ENCODE measurements around the gene KMT2B.

The KMT2B gene

DNA sequence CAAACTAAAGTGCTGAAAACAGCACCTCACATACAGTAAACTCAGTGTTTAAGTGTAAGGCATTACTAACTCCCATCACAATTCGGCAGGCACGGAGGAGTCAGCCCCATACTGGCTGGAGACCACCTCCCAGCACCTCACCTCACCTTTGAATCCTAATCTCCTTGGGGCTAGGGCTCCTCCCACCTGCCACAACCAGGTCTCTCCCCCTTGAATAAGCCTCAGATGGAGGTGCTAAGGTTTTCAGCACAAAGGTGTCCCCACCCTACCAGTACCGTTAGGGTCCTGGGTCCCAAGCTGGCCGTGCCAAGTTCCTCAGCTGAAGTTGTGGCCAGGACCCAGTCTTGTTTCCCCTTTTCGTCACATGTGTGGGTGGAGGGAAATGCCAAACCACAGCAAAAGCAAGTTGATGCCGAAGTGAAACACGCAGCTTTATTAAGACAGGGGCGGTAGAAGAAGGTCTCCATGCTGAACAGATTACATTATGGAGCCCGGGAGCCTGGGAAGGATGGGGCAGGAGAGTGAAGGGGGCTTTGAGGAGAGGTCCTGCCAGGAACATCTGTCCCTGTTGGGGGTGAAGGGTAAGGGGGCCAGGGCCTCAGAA, 24.4 kb downstream of the KMT2B start, which contains the start of gene IGFLR1:
TSS of gene IGFLR1 (minus strand) at position 332 of the 604 bp plus-strand sequence. CDS start 1,272 bp downstream, outside the sequence.
- no peak within 1 kb of the TSS for H3K27ac ChIP-seq (ENCODE audit: low read length)
- peaks cover 9% of the 10 kb centered on the region; the same call in 1 of the 2 replicates for H3K36me3 ChIP-seq (ENCODE audit: control insufficient read depth, insufficient read depth, low read length)
- WGBS (ENCODE audit: insufficient coverage, insufficient read length), result no CpG with 5 or more reads among the region's 9 CpGs
- no peak for DNase-seq (ENCODE audit: low read depth, low spot score)
- H3K4me1 ChIP-seq (ENCODE audit: control insufficient read depth, insufficient read depth, low read length), result peaks cover 2% of the 10 kb centered on the region; the same call in 1 of the 2 replicates
- H3K9me3 ChIP-seq (ENCODE audit: control insufficient read depth, insufficient read depth, low read length), result no peaks in the 10 kb centered on the region
- no peak within 1 kb of the TSS for H3K4me3 ChIP-seq (ENCODE audit: low read length)
- no peaks in the 10 kb centered on the region for H3K27me3 ChIP-seq (ENCODE audit: control insufficient read depth, insufficient read depth, low read length)

DNA sequence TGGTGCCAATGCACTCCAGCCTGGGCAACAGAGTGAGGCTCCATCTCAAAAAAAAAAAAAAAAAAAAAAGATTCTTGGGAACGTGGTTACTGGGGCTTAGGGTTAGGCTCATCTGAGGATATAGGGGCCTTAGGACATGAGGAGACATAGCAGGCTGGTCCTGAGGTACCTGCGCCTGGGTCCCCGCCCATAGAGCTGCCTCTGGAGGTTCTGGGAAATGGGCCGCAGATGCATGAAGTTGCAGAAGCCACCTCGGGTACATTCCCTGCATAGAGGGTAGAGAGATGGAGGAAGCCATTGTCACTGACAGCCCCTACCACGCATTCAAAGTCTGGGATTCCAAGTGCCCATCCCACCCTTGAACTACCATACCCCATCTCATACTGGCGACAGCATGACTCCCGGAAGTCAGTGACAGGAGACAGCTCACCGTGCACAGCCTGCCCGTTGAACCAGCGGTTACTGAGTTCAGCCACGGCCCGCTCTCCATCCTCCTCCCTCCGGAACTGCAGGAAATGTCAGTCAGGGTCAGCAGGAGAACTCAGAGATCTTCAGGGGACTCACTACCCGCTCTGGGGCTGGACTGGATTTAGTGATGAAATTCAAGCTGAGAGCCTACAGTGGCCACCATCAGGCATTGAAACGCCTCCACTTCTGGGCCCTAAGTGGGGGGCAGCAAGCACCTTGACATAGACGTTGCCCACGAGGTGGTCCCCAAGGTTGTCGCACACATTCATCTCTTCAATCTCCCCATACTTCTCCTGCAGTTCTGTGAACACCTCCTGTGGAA, 26.0 kb downstream of the KMT2B start:
- Histone ChIP-seq H3K9me3 (ENCODE audit: control insufficient read depth, insufficient read depth, low read length) (no peaks in the 10 kb centered on the region), H3K4me3 (ENCODE audit: low read length) (peak overlapping the region; percentile 35; the same call in 1 of the 2 replicates), H3K4me1 (ENCODE audit: control insufficient read depth, insufficient read depth, low read length) (peaks cover 2% of the 10 kb centered on the region; the same call in 1 of the 2 replicates), H3K36me3 (ENCODE audit: control insufficient read depth, insufficient read depth, low read length) (no peaks in the 10 kb centered on the region), H3K27ac (ENCODE audit: low read length) (no peak overlapping the region), H3K27me3 (ENCODE audit: control insufficient read depth, insufficient read depth, low read length) (no peaks in the 10 kb centered on the region)
- no peak for DNase-seq (ENCODE audit: low read depth, low spot score)
- no CpG with 5 or more reads among the region's 19 CpGs for WGBS (ENCODE audit: insufficient coverage, insufficient read length)

GRCh38 chr19:35744430-35745327, 26.9 kb downstream of the KMT2B start:
- Histone ChIP-seq H3K4me1 (ENCODE audit: control insufficient read depth, insufficient read depth, low read length) (peaks cover 2% of the 10 kb centered on the region; the same call in 1 of the 2 replicates), H3K36me3 (ENCODE audit: control insufficient read depth, insufficient read depth, low read length) (no peaks in the 10 kb centered on the region), H3K4me3 (ENCODE audit: low read length) (peak overlapping the region; percentile 56; the same call in 1 of the 2 replicates), H3K27me3 (ENCODE audit: control insufficient read depth, insufficient read depth, low read length) (no peaks in the 10 kb centered on the region), H3K27ac (ENCODE audit: low read length) (no peak overlapping the region), H3K9me3 (ENCODE audit: control insufficient read depth, insufficient read depth, low read length) (no peaks in the 10 kb centered on the region)
- WGBS (ENCODE audit: insufficient coverage, insufficient read length), result no CpG with 5 or more reads among the region's 41 CpGs
- DNase-seq (ENCODE audit: low read depth, low spot score), result peak; percentile 90

DNA sequence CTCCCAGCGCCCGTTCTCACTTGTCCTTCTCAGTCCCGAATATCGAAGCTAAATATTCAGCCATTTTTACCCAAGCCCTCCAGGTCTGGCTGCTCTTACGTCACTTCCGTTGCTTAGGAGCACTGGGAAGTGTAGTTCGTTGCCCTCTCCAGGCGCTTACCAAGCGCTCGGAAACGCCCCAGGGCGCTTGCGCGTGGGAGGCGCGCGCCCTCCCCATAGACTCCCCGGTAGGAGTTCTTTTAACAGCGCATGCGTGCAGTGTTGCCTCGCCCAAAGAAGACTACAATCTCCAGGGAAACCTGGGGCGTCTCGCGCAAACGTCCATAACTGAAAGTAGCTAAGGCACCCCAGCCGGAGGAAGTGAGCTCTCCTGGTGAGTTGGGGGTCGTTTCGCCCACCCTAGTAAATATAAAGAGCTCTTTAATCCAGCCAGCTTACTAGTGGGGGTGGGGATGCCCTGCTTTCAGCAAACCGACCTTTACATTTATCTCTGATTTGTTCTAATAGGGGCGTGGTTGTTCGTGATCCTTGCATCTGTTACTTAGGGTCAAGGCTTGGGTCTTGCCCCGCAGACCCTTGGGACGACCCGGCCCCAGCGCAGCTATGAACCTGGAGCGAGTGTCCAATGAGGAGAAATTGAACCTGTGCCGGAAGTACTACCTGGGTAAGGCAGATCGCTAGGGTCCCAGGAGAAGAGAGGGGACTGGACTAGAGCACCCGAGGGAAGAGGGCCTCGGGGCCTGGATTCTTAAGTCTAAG, 27.7 kb downstream of the KMT2B start, which contains the start of the genes PSENEN and U2AF1L4:
TSS of gene PSENEN (plus strand) at position 324 of the 759 bp plus-strand sequence. CDS start at position 604, 280 bp downstream.
TSS of gene U2AF1L4 (minus strand) at position 91 of the 759 bp plus-strand sequence. CDS start at position 64, 27 bp downstream.
- Histone ChIP-seq H3K4me3 (ENCODE audit: low read length) (peak within 1 kb of the TSS; percentile 69; the same call in 1 of the 2 replicates), H3K27ac (ENCODE audit: low read length) (no peak within 1 kb of the TSS), H3K27me3 (ENCODE audit: control insufficient read depth, insufficient read depth, low read length) (no peaks in the 10 kb centered on the region), H3K36me3 (ENCODE audit: control insufficient read depth, insufficient read depth, low read length) (no peaks in the 10 kb centered on the region), H3K4me1 (ENCODE audit: control insufficient read depth, insufficient read depth, low read length) (no peaks in the 10 kb centered on the region), H3K9me3 (ENCODE audit: control insufficient read depth, insufficient read depth, low read length) (no peaks in the 10 kb centered on the region)
- peak; percentile 96 for DNase-seq (ENCODE audit: low read depth, low spot score)
- WGBS (ENCODE audit: insufficient coverage, insufficient read length), result no CpG with 5 or more reads among the region's 40 CpGs

DNA sequence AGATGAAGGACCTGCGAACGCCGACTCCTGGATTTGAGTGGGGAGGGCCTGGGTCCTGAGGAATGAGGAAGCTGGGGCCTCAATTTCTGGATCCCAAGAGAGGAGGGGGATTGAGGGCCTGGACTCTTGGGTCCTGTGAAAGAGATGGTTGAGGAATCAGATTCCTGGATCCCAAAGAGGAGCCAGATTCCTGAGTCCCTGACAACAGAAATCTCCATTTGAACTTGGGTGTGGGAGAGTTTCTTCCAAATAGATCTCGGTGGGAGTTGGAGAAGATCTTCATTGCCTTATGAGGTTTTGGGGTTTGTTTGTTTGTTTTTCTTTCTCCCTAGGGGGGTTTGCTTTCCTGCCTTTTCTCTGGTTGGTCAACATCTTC, 28.3 kb downstream of the KMT2B start:
- Histone ChIP-seq H3K27me3 (ENCODE audit: control insufficient read depth, insufficient read depth, low read length) (no peaks in the 10 kb centered on the region), H3K36me3 (ENCODE audit: control insufficient read depth, insufficient read depth, low read length) (no peaks in the 10 kb centered on the region), H3K27ac (ENCODE audit: low read length) (no peak overlapping the region), H3K4me3 (ENCODE audit: low read length) (peak overlapping the region; percentile 69; the same call in 1 of the 2 replicates), H3K4me1 (ENCODE audit: control insufficient read depth, insufficient read depth, low read length) (no peaks in the 10 kb centered on the region), H3K9me3 (ENCODE audit: control insufficient read depth, insufficient read depth, low read length) (no peaks in the 10 kb centered on the region)
- whole genome bisulfite sequencing (ENCODE audit: insufficient coverage, insufficient read length), result no CpG with 5 or more reads among the region's 4 CpGs
- DNase-seq (ENCODE audit: low read depth, low spot score), result no peak

GRCh38 chr19:35746531-35746930, 28.7 kb downstream of the KMT2B start:
- H3K4me1 ChIP-seq (ENCODE audit: control insufficient read depth, insufficient read depth, low read length), result no peaks in the 10 kb centered on the region
- no peak overlapping the region for H3K27ac ChIP-seq (ENCODE audit: low read length)
- DNase-seq (ENCODE audit: low read depth, low spot score), result no peak
- no peaks in the 10 kb centered on the region for H3K27me3 ChIP-seq (ENCODE audit: control insufficient read depth, insufficient read depth, low read length)
- H3K4me3 ChIP-seq (ENCODE audit: low read length), result no peak overlapping the region
- no peaks in the 10 kb centered on the region for H3K9me3 ChIP-seq (ENCODE audit: control insufficient read depth, insufficient read depth, low read length)
- WGBS (ENCODE audit: insufficient coverage, insufficient read length), result no CpG with 5 or more reads among the region's 5 CpGs
- H3K36me3 ChIP-seq (ENCODE audit: control insufficient read depth, insufficient read depth, low read length), result no peaks in the 10 kb centered on the region

- no peaks in the 10 kb centered on the region for H3K27me3 ChIP-seq (ENCODE audit: control insufficient read depth, insufficient read depth, low read length)
- DNase-seq (ENCODE audit: low read depth, low spot score), result peak; percentile 97
- H3K36me3 ChIP-seq (ENCODE audit: control insufficient read depth, insufficient read depth, low read length), result no peaks in the 10 kb centered on the region
- peak within 1 kb of the TSS; percentile 61; the same call in 1 of the 2 replicates for H3K4me3 ChIP-seq (ENCODE audit: low read length)
- no peak within 1 kb of the TSS for H3K27ac ChIP-seq (ENCODE audit: low read length)
- WGBS (ENCODE audit: insufficient coverage, insufficient read length), result no CpG with 5 or more reads among the region's 45 CpGs
- H3K4me1 ChIP-seq (ENCODE audit: control insufficient read depth, insufficient read depth, low read length), result no peaks in the 10 kb centered on the region
- H3K9me3 ChIP-seq (ENCODE audit: control insufficient read depth, insufficient read depth, low read length), result no peaks in the 10 kb centered on the region
Observed at GRCh38 chr19:35748106-35749020, 30.6 kb downstream of the KMT2B start, which contains the start of gene LIN37. LIN37 (plus strand) TSS chr19:35748576; CDS start chr19:35748725, 149 bp downstream.

GRCh38 chr19:35750167-35750566, 32.4 kb downstream of the KMT2B start:
- Histone ChIP-seq H3K4me3 (ENCODE audit: low read length) (no peak overlapping the region), H3K27me3 (ENCODE audit: control insufficient read depth, insufficient read depth, low read length) (no peaks in the 10 kb centered on the region), H3K9me3 (ENCODE audit: control insufficient read depth, insufficient read depth, low read length) (no peaks in the 10 kb centered on the region), H3K27ac (ENCODE audit: low read length) (no peak overlapping the region), H3K36me3 (ENCODE audit: control insufficient read depth, insufficient read depth, low read length) (no peaks in the 10 kb centered on the region), H3K4me1 (ENCODE audit: control insufficient read depth, insufficient read depth, low read length) (no peaks in the 10 kb centered on the region)
- no peak for DNase-seq (ENCODE audit: low read depth, low spot score)
- no CpG with 5 or more reads among the region's 5 CpGs for WGBS (ENCODE audit: insufficient coverage, insufficient read length)
